Activated naive CD8-positive, alpha-beta T cell treated with anti-CD3 and anti-CD28 coated beads, Interleukin-2, amount 10 ng/mL, durations not matched to agents 7 days and 5 days (primary cell): ENCODE results near the gene MPV17. TPM values are rescaled to one million over a fixed set of nuclear protein-coding genes. Genes with fewer than 3 reads are reported as not detected.
A peak's percentile ranks its signal among the peaks of the same experiment; 100 is the strongest.
"Not testable (repeated sequence)": the region's sequence is repeated elsewhere in the genome, so short reads cannot be mapped to it uniquely, and the experiment has no call there.

Experiments used
- ATAC-seq: fragments of 150-1000 bp; cut with Tn5 transposase; one replicate; pipeline ENCODE4 v1.10.0; 2021; ENCODE audit warnings: low read depth, moderate library complexity
- POLR2A ChIA-PET: fragments of 350-600 bp; sonication (Branson Sonifier 250); formaldehyde crosslinking; loops from one replicate; lab custom pipeline; 2021; ENCODE audit warnings: antibody characterized with exemption; lab: Charles Lee
- DNase-seq: peaks from one replicate; pipeline ENCODE4 v3.0.0; 2021
- H3K27ac Mint-ChIP-seq: one replicate; pipeline ENCODE4 v1.8.0; 2022; ENCODE audit warnings: mild to moderate bottlenecking, mixed read lengths
- H3K27me3 Mint-ChIP-seq: one replicate; pipeline ENCODE4 v1.8.0; 2022; ENCODE audit warnings: mild to moderate bottlenecking, moderate library complexity, mixed read lengths
- H3K36me3 Mint-ChIP-seq: one replicate; pipeline ENCODE4 v1.8.0; 2021; ENCODE audit warnings: mild to moderate bottlenecking, mixed read lengths
- H3K4me1 Mint-ChIP-seq: one replicate; pipeline ENCODE4 v1.8.0; 2021; ENCODE audit warnings: mixed read lengths
- H3K4me3 Mint-ChIP-seq: one replicate; pipeline ENCODE4 v1.8.0; 2022; ENCODE audit warnings: mild to moderate bottlenecking, moderate library complexity, mixed read lengths
- H3K9me3 Mint-ChIP-seq: one replicate; pipeline ENCODE4 v1.8.0; 2021; ENCODE audit warnings: mixed read lengths
- total RNA-seq, 2 experiments: library from RNA; stranded (reverse); gene quantifications; one replicate each; pipeline ENCODE4 v1.2.3, GENCODE V29; 2021

Gene MPV17
- total RNA-seq, 2 experiments from 2014 or later, result 93.4 to 100 TPM

DNA sequence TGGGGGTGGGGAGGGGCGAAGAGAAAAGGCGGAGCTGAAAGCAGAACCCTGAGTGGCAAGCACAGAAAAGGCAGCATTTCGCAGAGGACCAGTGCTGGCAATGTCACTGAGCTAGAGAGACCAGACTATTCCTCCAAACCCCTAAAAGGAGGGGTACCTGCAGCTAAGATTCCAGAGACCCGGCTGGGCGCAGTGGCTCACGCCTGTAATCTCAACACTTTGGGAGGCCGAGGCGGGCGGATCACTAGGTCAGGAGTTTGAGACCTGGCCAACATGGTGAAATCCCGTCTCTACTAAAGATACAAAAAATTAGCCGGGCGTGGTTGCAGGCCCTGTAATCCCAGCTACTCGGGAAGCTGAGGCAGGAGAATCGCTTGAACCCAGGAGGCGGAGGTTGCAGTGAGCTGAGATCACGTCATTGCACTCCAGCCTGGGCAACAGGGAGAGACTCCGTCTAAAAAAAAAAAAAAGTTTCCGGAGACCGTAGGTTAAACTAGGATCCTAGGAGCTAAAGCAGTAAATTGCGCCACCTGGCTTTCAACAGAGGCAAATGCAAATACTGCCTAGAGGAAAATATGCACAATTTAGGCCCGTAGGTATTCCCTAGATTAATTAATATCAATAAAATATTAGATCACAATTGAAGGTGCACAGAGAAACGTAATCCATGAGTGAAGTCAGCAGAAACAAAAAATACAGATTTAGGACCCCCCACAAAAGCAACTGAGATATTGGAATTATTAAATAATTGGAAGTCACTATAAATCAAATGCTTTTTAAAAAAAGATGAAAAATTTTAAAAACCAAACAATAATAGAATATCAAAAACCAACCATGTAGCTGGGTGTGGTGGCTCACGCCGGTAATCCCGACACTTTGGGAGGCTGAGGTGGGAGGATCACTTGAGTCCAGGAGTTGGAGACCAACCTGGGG is 19.5 kb downstream of the MPV17 start:
- peaks cover 7% of the 10 kb centered on the region for H3K4me1 Mint-ChIP-seq
- H3K4me3 Mint-ChIP-seq, result peak overlapping the region; percentile 73
- peaks cover 17% of the 10 kb centered on the region for H3K27me3 Mint-ChIP-seq
- H3K27ac Mint-ChIP-seq, result peak overlapping the region; percentile 54
- H3K36me3 Mint-ChIP-seq, result no peaks in the 10 kb centered on the region
- peak; percentile 49 for DNase-seq
- POLR2A ChIA-PET, result interaction anchor here (0.6 to 1.1 kb wide), 5 partner anchors 40 to 252 kb away, joined by 3 to 5 read pairs (median 3); partner anchors contain the start of genes AGBL5, CAD, PPM1G and SLC30A3
- no peaks in the 10 kb centered on the region for H3K9me3 Mint-ChIP-seq
- peak; percentile 56 for ATAC-seq

DNA sequence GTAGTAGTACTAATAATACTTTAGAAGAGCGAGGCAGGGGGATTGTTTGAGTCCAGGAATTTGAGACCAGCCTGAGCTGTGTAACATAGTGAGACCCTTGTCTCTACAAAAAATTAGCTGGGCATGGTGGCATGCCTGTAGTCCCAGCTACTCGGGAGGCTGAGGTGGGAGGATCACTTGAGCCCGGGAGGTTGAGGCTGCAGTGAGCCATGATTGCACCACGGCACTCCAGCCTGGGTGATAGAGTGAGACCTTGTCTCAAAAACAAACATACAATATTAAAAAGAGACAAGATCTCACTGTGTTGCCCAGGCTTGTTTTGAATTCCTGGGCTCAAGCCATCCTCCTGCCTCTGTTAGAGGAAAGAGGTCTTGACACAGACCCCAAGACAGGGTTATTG is 22.3 kb downstream of the MPV17 start:
- not testable (repeated sequence) for H3K27ac Mint-ChIP-seq, ATAC-seq, H3K4me1 Mint-ChIP-seq, DNase-seq, H3K9me3 Mint-ChIP-seq, H3K4me3 Mint-ChIP-seq, H3K36me3 Mint-ChIP-seq
- POLR2A ChIA-PET, result interaction anchor here (1.1 kb wide), 1 partner anchor 69 kb away, joined by 3 read pairs; no protein-coding TSS in a partner anchor
- H3K27me3 Mint-ChIP-seq, result peaks cover 14% of the 10 kb centered on the region

DNA sequence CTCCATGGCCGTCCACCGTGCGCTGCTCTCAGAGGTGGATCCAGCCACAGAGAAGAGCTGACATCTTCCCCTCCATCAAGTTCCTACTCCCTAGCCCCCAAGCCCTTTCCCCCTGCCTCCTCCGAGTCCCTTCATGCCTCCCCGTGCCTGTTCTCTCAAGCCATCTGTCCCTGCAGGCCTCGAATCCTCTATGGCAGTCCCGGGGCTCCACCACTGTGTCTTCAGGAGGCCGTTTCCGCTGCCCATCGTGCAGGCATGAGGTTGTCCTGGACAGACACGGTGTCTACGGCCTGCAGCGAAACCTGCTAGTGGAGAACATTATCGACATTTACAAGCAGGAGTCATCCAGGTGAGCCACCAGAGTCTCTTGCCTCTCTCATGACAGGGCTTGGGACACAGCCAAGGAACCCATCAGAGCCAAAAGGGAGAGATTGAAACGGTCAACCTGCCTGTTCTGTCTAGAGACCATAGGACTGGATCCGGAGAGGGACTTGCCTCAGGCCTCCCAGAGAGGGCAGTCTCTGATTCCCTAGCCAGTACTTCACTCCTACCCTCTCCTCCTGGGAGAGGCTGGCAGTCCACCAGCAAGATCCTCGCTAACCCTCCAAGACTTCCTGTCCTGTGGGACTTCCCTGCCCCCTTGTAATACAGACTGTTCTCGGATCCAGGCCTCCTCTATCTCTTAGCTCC is 24.4 kb downstream of the MPV17 start:
- peaks cover 5% of the 10 kb centered on the region for H3K4me1 Mint-ChIP-seq
- no peaks in the 10 kb centered on the region for H3K9me3 Mint-ChIP-seq
- peaks cover 8% of the 10 kb centered on the region for H3K27me3 Mint-ChIP-seq
- POLR2A ChIA-PET, result no interaction called here
- no peak for ATAC-seq
- no peak overlapping the region for H3K27ac Mint-ChIP-seq
- no peak overlapping the region for H3K4me3 Mint-ChIP-seq
- H3K36me3 Mint-ChIP-seq, result no peaks in the 10 kb centered on the region
- no peak for DNase-seq

DNA sequence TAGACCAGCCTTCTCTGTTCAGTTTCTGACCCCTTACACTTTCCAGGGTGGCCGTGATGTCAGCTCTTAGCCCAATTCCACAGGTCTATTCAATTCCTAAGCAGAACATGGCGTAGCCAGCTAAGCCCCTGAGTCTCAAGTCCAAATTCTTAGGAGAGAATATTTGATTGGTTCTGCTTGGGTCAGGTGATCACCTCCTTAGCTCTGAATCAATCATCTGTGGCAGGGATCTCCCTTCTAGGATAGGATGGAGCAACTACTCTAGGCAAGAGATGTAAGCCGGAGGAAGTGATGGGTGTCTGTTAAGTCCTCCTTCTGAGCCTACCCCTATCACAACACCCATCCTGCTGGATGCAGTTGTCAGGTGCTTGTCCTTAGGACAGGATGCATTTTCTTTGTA is 25.7 kb downstream of the MPV17 start:
- Mint-ChIP-seq H3K4me3 (no peak overlapping the region), H3K4me1 (no peaks in the 10 kb centered on the region), H3K27ac (no peak overlapping the region), H3K27me3 (peaks cover 20% of the 10 kb centered on the region), H3K9me3 (no peaks in the 10 kb centered on the region), H3K36me3 (no peaks in the 10 kb centered on the region)
- ATAC-seq (no peak), DNase-seq (no peak)
- POLR2A ChIA-PET, result no interaction called here

DNA sequence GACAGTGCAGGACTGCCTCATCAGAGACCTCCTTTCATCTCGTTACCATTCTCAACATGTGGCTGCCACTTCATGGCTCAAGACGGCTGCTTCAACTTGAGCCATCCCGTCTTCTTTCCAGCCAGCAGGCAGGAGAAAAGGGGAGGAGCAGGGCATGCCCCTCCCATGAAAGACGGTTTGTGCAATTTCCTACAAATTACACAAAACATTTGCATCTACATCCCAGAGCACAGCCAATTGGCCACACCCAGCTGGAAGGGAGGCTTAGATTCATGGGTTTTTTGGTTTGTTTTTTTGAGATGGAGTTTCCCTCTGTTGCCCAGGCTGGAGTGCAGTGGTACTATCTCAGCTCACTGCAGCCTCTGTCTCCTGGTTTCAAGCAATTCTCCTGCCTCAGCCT is 26.4 kb downstream of the MPV17 start:
- POLR2A ChIA-PET, result no interaction called here
- ATAC-seq, result no peak
- Mint-ChIP-seq H3K36me3 (no peaks in the 10 kb centered on the region), H3K4me1 (no peaks in the 10 kb centered on the region), H3K9me3 (no peaks in the 10 kb centered on the region), H3K4me3 (no peak overlapping the region), H3K27me3 (peaks cover 28% of the 10 kb centered on the region), H3K27ac (no peak overlapping the region)
- DNase-seq, result no peak

DNA sequence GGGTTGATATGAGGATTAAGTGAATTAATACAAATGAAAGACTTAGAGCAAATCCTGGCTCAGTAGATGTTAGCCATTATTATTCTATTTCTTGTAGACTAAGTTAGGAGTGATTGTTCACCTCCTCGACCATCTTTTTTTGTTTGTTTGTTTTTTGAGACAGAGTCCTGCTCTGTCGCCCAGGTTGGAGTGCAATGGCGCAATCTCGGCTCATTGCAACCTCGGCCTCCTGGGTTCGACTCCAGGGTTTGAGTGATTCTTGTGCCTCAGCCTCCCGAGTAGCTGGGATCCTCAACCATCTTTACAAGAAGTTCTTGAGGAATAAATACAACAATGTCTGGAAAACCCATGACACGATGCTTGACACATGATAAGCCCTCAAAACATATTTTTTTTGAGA is 28.0 kb downstream of the MPV17 start:
- POLR2A ChIA-PET, result no interaction called here
- Mint-ChIP-seq H3K27ac (no peak overlapping the region), H3K36me3 (no peaks in the 10 kb centered on the region), H3K4me1 (no peaks in the 10 kb centered on the region), H3K4me3 (no peak overlapping the region), H3K9me3 (no peaks in the 10 kb centered on the region), H3K27me3 (peaks cover 29% of the 10 kb centered on the region)
- ATAC-seq (no peak), DNase-seq (no peak)

DNA sequence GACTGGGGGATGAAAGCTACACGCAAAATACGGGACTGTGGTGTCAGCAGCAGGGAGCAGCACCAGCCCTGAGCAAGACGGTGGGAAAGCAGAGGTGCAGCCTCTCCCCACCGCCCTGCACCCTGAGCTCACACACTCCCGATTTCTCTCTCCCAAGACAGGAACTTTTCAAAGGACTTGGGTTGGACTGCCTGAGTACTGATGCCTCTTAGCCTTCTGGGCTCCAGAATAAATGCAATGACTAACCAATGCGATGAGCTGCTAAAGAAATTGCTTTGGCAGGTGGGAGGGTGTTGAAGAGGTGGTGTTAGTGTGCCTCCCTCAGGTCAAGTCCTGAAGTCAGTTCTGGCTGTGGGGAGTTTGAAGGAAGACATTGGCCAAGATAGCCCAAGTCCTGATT is 31.0 kb downstream of the MPV17 start:
- Mint-ChIP-seq H3K4me3 (no peak overlapping the region), H3K4me1 (no peaks in the 10 kb centered on the region), H3K27me3 (peaks cover 41% of the 10 kb centered on the region), H3K36me3 (no peaks in the 10 kb centered on the region), H3K9me3 (no peaks in the 10 kb centered on the region), H3K27ac (no peak overlapping the region)
- ATAC-seq (no peak), DNase-seq (no peak)
- POLR2A ChIA-PET, result no interaction called here

DNA sequence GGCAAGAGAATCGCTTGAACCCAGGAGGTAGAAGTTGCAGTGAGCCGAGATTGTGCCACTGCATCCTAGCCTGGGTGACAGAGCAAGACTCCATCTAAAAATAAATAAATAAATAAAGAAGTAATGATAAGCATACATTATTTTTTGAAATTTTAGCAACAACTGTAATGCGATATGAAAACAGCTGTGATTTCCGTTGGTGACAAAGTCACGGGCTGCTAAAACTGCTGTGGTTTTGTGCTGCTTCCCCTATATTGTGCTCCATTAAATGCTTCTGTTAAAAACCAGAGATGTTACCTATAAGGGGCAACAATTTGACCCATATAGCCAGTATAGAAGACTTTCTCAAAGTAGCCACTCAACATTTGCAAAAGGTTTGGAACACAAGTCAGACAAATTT is 32.3 kb downstream of the MPV17 start:
- H3K9me3 Mint-ChIP-seq, result no peaks in the 10 kb centered on the region

DNA sequence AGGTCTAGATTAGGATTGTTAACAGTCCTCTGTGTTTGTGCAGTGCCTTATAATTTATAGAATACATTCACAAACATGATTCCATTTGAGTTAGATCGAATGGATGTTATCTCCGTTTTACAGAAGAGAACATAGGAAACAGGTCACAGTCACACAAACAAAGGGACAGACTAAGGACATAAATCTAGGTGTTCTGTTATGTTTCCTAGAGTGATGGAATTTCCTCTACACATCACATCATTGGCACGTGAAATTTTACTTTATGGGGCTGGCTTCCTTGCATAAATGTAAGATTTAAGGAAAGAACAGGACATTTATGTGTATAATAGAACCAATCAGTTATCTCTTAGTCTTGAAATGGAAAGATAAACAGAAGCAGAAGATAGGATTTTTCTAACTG is 34.3 kb downstream of the MPV17 start:
- Mint-ChIP-seq H3K4me1 (no peaks in the 10 kb centered on the region), H3K27ac (no peak overlapping the region), H3K4me3 (no peak overlapping the region), H3K27me3 (peaks cover 56% of the 10 kb centered on the region), H3K36me3 (no peaks in the 10 kb centered on the region), H3K9me3 (no peaks in the 10 kb centered on the region)
- POLR2A ChIA-PET, result no interaction called here
- ATAC-seq, result no peak
- DNase-seq, result no peak

More for the DNA sequence above, 32.3 kb downstream of the MPV17 start:
- Mint-ChIP-seq H3K4me1 (no peaks in the 10 kb centered on the region), H3K36me3 (no peaks in the 10 kb centered on the region), H3K27ac (no peak overlapping the region), H3K27me3 (peaks cover 51% of the 10 kb centered on the region), H3K4me3 (no peak overlapping the region)
- no peak for ATAC-seq
- no peak for DNase-seq
- POLR2A ChIA-PET, result no interaction called here

DNA sequence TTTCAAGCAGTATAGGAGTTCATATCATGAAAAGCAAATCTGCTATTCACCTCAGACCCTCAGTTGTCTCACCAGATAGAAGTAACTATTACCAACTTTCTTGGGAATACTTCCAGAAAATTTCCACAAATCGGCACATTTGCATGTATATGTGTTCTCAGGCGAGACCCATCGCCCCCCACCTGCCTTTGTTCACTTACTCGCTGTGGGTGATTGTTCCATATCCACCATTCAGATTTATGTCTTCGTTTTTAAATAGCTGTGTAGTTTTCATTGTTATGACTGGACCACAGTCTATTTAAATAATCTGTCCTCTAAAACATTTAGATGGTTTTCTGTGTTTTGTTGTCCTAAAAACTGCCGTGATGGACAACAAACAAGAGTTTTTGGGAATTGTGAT is 37.4 kb downstream of the MPV17 start:
- Mint-ChIP-seq H3K36me3 (no peaks in the 10 kb centered on the region), H3K9me3 (no peaks in the 10 kb centered on the region), H3K4me1 (no peaks in the 10 kb centered on the region), H3K4me3 (no peak overlapping the region), H3K27ac (no peak overlapping the region), H3K27me3 (peaks cover 43% of the 10 kb centered on the region)
- ATAC-seq (no peak), DNase-seq (no peak)
- POLR2A ChIA-PET, result no interaction called here

DNA sequence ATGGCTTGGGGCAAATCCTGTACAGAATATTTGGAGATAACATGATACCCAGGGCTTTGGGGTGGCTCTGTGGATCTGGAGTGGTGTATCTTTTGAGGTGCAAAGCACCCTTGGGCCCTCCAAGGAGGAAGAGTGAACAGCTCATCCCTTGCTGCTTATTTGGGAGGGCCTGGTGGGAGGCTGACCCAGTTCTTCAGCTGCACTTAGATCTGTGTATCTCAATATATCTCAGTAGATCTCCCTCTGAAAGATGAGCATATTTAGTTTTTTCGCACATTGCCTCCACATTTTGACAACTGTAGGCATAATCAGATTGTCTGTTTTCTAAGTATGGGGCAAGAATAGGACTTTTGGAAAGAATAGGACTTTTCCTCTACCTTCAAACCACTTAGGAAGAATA is 37.9 kb downstream of the MPV17 start:
- DNase-seq (no peak), ATAC-seq (no peak)
- H3K27ac Mint-ChIP-seq, result no peak overlapping the region
- H3K4me1 Mint-ChIP-seq, result peaks cover under 1% of the 10 kb centered on the region
- H3K27me3 Mint-ChIP-seq, result peaks cover 43% of the 10 kb centered on the region
- POLR2A ChIA-PET, result no interaction called here
- no peaks in the 10 kb centered on the region for H3K9me3 Mint-ChIP-seq
- no peak overlapping the region for H3K4me3 Mint-ChIP-seq
- no peaks in the 10 kb centered on the region for H3K36me3 Mint-ChIP-seq

DNA sequence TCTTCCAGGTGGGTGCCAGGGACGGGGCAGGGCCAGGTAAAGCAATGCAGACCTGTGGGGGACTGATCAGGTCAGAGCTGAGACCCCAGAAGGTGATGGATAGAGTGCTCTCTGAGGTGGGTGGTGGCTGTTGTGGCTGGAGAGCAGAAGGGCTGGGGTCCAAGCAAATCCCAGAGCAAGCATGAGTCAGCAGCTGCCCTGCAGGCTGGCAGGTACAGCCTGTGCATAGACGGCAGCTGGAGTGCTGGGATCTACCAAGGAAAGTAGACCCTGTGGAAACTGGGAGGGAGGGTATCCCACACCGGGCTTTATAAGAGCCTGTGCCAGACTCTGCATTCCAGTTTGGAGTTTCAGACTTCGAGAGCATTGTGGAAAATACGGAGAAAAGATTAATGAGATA is 40.0 kb downstream of the MPV17 start:
- POLR2A ChIA-PET, result interaction anchor here (0.6 kb wide), 1 partner anchor 17 kb away, joined by 3 read pairs; no protein-coding TSS in a partner anchor

DNA sequence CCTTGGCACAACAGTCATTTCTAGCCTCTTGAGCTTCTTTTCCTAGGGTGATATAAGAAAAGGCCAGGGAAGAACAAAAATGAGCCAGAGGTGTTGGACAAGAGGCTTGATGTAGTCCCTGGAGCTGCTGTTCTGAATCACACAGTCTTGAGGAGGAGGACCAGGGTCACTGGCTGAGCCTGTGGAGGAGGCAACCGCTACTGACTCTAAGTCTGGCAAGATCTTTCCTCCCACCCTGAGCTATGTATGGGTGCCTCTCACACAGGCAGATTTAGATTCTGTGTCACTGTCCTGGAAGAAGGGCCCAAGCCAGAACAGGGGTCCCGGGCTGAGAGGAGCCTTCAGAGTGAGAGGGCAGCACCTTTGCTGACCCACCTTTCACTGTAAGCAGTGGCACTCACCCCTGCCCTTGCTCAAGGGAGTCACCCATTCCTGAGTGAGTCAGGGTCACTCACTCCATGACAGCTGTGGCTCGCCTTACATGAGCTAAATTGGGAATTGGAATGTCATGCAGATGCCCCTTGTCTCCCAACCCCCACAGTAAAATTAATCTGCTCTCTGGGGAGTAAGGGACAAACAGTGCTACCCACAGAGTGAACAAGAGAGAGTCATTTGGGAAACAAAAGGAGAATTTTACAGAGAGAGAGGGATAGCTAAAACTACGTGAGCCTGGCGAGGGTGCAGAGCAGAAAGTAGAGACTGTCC is 40.9 kb downstream of the MPV17 start, which contains the start of gene TRIM54:
Gene TRIM54 (plus strand): TSS at position 575 of the 705 bp plus-strand sequence. CDS start 303 bp downstream, outside the sequence.
- H3K27me3 Mint-ChIP-seq, result peaks cover 32% of the 10 kb centered on the region
- POLR2A ChIA-PET, result interaction anchor here (0.5 kb wide), 1 partner anchor 223 kb away, joined by 6 read pairs; no protein-coding TSS in a partner anchor

More for the DNA sequence above, 40.0 kb downstream of the MPV17 start:
- Mint-ChIP-seq H3K4me1 (peaks cover 4% of the 10 kb centered on the region), H3K27ac (no peak overlapping the region), H3K36me3 (no peaks in the 10 kb centered on the region), H3K9me3 (no peaks in the 10 kb centered on the region), H3K4me3 (no peak overlapping the region), H3K27me3 (peaks cover 37% of the 10 kb centered on the region)
- DNase-seq, result no peak
- ATAC-seq, result no peak

More for the DNA sequence above, 40.9 kb downstream of the MPV17 start, which contains the start of gene TRIM54:
- peaks cover 4% of the 10 kb centered on the region for H3K4me1 Mint-ChIP-seq
- H3K27ac Mint-ChIP-seq, result no peak within 1 kb of the TSS
- DNase-seq (no peak), ATAC-seq (no peak)
- H3K9me3 Mint-ChIP-seq, result no peaks in the 10 kb centered on the region
- no peaks in the 10 kb centered on the region for H3K36me3 Mint-ChIP-seq
- H3K4me3 Mint-ChIP-seq, result no peak within 1 kb of the TSS
